HG03139 (cell line): ENCODE data around the gene ABL2.

Source experiments
- ATAC-seq: cut with Tn5 transposase; IDR thresholded peaks from one replicate; pipeline ENCODE4 v1.9.1; 2021; ENCODE audit not compliant: unreplicated experiment

The ABL2 gene

GRCh38 chr1:179061360-179062282, 167.9 kb downstream of the ABL2 start:
- ATAC-seq = no peak

DNA sequence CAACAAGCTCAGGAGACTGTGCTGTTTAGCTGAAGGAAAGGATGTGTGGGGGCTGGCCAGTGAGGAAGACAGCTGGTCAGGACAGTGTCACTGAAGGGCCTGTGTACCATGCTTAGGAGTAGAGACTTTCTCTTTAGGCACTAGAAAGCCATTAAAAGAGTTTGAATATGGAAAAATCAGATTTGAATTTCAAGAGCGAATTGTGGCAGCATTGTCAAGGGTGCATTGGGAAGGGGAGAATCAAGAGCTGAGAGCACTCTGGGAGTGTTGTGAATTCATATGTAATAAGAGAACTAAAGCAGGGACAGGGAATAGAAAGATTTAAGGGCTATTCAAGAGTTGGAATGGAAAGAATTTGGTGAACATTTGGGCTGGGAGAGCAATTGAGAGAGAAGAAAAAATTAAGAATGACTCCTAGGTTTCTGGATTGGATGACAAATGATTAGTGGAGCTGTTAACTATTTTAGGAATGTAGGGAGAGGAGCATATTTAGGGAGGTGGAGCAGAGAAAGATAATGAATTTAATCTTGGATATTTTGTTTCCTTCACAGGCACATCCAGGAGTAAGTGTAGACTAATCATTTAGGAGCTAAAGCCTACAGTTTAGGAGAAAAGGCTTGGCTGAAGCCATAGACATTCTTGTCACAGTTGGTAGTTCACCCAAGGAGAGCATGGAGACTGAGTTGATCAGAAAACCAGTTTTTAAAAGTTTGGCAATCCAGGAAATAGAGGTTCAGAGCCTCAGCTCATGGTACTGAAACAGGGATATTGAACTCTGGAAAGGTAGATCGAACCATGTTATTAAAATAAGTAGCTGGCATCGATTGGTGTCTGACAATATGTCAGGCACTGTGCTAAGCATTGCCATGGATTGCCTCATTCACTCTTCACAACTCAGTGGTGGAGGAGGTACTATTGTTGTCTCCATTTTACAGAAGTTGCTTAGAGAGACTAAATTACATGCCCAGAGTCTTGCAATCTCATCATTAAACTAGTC, 170.7 kb downstream of the ABL2 start:
- ATAC-seq = no peak

GRCh38 chr1:179055937-179056336, 173.5 kb downstream of the ABL2 start:
- ATAC-seq = no peak

- no peak for ATAC-seq
Observed at GRCh38 chr1:179053486-179053885, 176.0 kb downstream of the ABL2 start.

DNA sequence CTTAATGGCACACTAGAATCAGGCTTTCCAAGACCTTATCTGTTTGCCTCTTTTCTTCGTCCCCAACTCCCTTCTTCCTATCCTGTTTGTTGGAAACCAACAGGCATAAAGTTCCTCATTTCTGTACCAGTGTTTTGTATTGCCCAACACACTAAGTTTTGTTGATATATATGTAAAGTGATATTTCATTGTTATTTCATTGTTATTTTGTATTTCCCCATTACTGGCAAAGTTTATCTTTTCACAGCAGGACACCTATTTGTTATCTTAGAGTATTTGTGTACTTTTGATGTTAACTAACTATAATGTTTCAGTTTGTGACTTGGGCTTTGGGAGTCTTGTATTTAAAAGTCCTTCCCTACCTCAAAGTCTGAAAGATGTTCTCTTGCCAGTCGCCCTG, 176.7 kb downstream of the ABL2 start:
- no peak for ATAC-seq
